IMR-90 (cell line): Measurements from ENCODE around the gene CARD14. TPM values are rescaled to one million over a fixed set of nuclear protein-coding genes. Genes with fewer than 3 reads are reported as not detected.

ENCODE experiments used
- ATAC-seq: fragments of 200-7000 bp; cut with Tn5 transposase; 2 replicates; pipeline ENCODE4 v1.9.1; 2020; ENCODE audit warnings: low read depth, mild to moderate bottlenecking, moderate library complexity
- BruUV-seq: library from RNA; stranded (reverse); fragments of 400-500 nt; replicated peaks from 2 replicates; lab custom pipeline; 2021; lab: Mats Ljungman, UMichigan
- CTCF ChIA-PET: fragments of 300-600 bp; formaldehyde crosslinking; extraction: SDS; loops from one replicate; lab custom pipeline; 2021; ENCODE audit warnings: antibody characterized with exemption; lab: Yijun Ruan, JAX
- POLR2A ChIA-PET: fragments of 300-600 bp; sonication (Branson Sonifier 250); formaldehyde crosslinking; loops from one replicate; lab custom pipeline; 2022; ENCODE audit warnings: antibody characterized with exemption; ENCODE audit not compliant: unreplicated experiment; lab: Charles Lee
- DNase-seq: peaks from one replicate; pipeline ENCODE4 v3.0.0; 2013
- H2AFZ ChIP-seq: replicated peaks from 2 replicates; pipeline ENCODE3; 2013; ENCODE audit warnings: low read length, mild to moderate bottlenecking; ENCODE audit not compliant: poor library complexity
- H2AK5ac ChIP-seq: 2 replicates; pipeline ENCODE4 v1.6.1; 2013; ENCODE audit warnings: low read depth, low read length, inconsistent platforms
- H2AK9ac ChIP-seq: replicated peaks from 2 replicates; pipeline ENCODE3; 2013; ENCODE audit warnings: mild to moderate bottlenecking, low read depth, low read length, moderate library complexity; ENCODE audit not compliant: poor library complexity
- H2BK120ac ChIP-seq: 2 replicates; pipeline ENCODE4 v1.6.1; 2013; ENCODE audit warnings: low read depth, low read length, inconsistent platforms
- H2BK15ac ChIP-seq: 3 replicates; pipeline ENCODE4 v1.6.1; 2013; ENCODE audit warnings: low read depth, low read length, inconsistent platforms
- H2BK20ac ChIP-seq: 2 replicates; pipeline ENCODE4 v1.6.1; 2013; ENCODE audit warnings: low read depth, mild to moderate bottlenecking, inconsistent platforms, low read length, moderate library complexity
- H2BK5ac ChIP-seq: 2 replicates; pipeline ENCODE4 v1.6.1; 2013; ENCODE audit warnings: mild to moderate bottlenecking, low read depth, low read length, inconsistent platforms; ENCODE audit not compliant: poor library complexity, severe bottlenecking
- H3K14ac ChIP-seq: replicated peaks from 2 replicates; pipeline ENCODE4 v1.6.1; 2013; ENCODE audit warnings: low read depth, low read length, inconsistent platforms
- H3K18ac ChIP-seq: 2 replicates; pipeline ENCODE4 v1.6.1; 2013; ENCODE audit warnings: low read depth, low read length, control low read depth
- H3K23ac ChIP-seq: 2 replicates; pipeline ENCODE4 v1.6.1; 2013; ENCODE audit warnings: low read depth, low read length, inconsistent platforms
- H3K27ac ChIP-seq: 2 replicates; pipeline ENCODE4 v1.5.1; 2013; ENCODE audit warnings: mild to moderate bottlenecking, control low read depth, low read length; ENCODE audit not compliant: insufficient read depth
- H3K27me3 ChIP-seq: 2 replicates; pipeline ENCODE4 v1.6.1; 2013; ENCODE audit warnings: low read length; ENCODE audit not compliant: control insufficient read depth, insufficient read depth
- H3K36me3 ChIP-seq: 2 replicates; pipeline ENCODE4 v1.6.1; 2013; ENCODE audit warnings: low read length, mixed read lengths; ENCODE audit not compliant: control insufficient read depth, insufficient read depth
- H3K4ac ChIP-seq: 2 replicates; pipeline ENCODE4 v1.6.1; 2013; ENCODE audit warnings: low read depth, low read length, inconsistent platforms
- H3K4me1 ChIP-seq: 2 replicates; pipeline ENCODE4 v1.6.1; 2013; ENCODE audit warnings: low read length, mixed read lengths; ENCODE audit not compliant: control insufficient read depth, insufficient read depth
- H3K4me2 ChIP-seq: 2 replicates; pipeline ENCODE4 v1.6.1; 2013; ENCODE audit warnings: low read depth, mild to moderate bottlenecking, control low read depth, low read length, moderate library complexity
- H3K4me3 ChIP-seq: 2 replicates; pipeline ENCODE4 v1.5.1; 2013; ENCODE audit warnings: low read depth, mild to moderate bottlenecking, control low read depth, low read length, moderate library complexity; ENCODE audit not compliant: insufficient read depth
- H3K56ac ChIP-seq: 2 replicates; pipeline ENCODE4 v1.6.1; 2013; ENCODE audit warnings: low read length, inconsistent platforms; ENCODE audit not compliant: insufficient read depth; ENCODE audit errors: extremely low read depth
- H3K79me1 ChIP-seq, 2 experiments: 2 replicates each; pipeline ENCODE4 v1.6.1; 2013; ENCODE audit warnings: low read length in 2 of 2, inconsistent platforms in 1 of 2, low read depth in 1 of 2
- H3K9ac ChIP-seq: 2 replicates; pipeline ENCODE4 v1.6.1; 2013; ENCODE audit warnings: low read depth, low read length, control low read depth
- H3K9me1 ChIP-seq: 2 replicates; pipeline ENCODE4 v1.6.1; 2013; ENCODE audit warnings: low read length, inconsistent platforms; ENCODE audit not compliant: insufficient read depth
- H3K9me3 ChIP-seq: 2 replicates; pipeline ENCODE4 v1.6.1; 2013; ENCODE audit warnings: low read length; ENCODE audit not compliant: control insufficient read depth, insufficient read depth
- H4K20me1 ChIP-seq: 2 replicates; pipeline ENCODE4 v1.6.1; 2013; ENCODE audit warnings: low read length, inconsistent platforms; ENCODE audit not compliant: insufficient read depth
- H4K5ac ChIP-seq: 2 replicates; pipeline ENCODE4 v1.6.1; 2013; ENCODE audit warnings: mild to moderate bottlenecking, low read depth, low read length, control low read depth
- H4K8ac ChIP-seq, 2 experiments: 2 replicates each; pipeline ENCODE4 v1.6.1; 2013; ENCODE audit warnings: low read depth in 2 of 2, low read length in 2 of 2, control low read depth in 1 of 2, inconsistent platforms in 1 of 2
- H4K91ac ChIP-seq: 2 replicates; pipeline ENCODE4 v1.6.1; 2013; ENCODE audit warnings: low read depth, low read length, inconsistent platforms; ENCODE audit not compliant: insufficient read depth
- BHLHE40 ChIP-seq: fragments of 150-350 bp; IDR thresholded peaks from 2 replicates; pipeline ENCODE4 v1.6.1; 2016; ENCODE audit warnings: mild to moderate bottlenecking, low read depth, low read length
- CEBPB ChIP-seq: IDR thresholded peaks from 2 replicates; pipeline ENCODE4 v1.6.1; 2012; ENCODE audit warnings: low read depth, low read length, improper control_type of control experiment
- CHD1 ChIP-seq: IDR thresholded peaks from 2 replicates; pipeline ENCODE4 v1.6.1; 2012; ENCODE audit warnings: low read depth, low read length, improper control_type of control experiment
- CTCF ChIP-seq: conservative IDR thresholded peaks from 2 replicates; pipeline ENCODE4 v1.5.1; 2012; ENCODE audit warnings: mild to moderate bottlenecking, low read depth, low read length, improper control_type of control experiment
- ELK1 ChIP-seq: fragments of 150-350 bp; IDR thresholded peaks from 2 replicates; pipeline ENCODE4 v1.6.1; 2016; ENCODE audit warnings: low read depth, mild to moderate bottlenecking, low read length, moderate library complexity, borderline replicate concordance
- FOS ChIP-seq: fragments of 150-350 bp; IDR thresholded peaks from 2 replicates; pipeline ENCODE4 v1.6.1; 2016; ENCODE audit warnings: low read depth, low read length
- MAFK ChIP-seq: IDR thresholded peaks from 2 replicates; pipeline ENCODE4 v1.6.1; 2012; ENCODE audit warnings: low read depth, low read length, improper control_type of control experiment
- MAZ ChIP-seq: IDR thresholded peaks from 2 replicates; pipeline ENCODE4 v1.6.1; 2012; ENCODE audit warnings: low read depth, mild to moderate bottlenecking, low read length, improper control_type of control experiment, moderate library complexity, borderline replicate concordance
- MXI1 ChIP-seq: IDR thresholded peaks from 2 replicates; pipeline ENCODE4 v1.6.1; 2012; ENCODE audit warnings: low read depth, mild to moderate bottlenecking, low read length, moderate library complexity, borderline replicate concordance
- NFE2L2 ChIP-seq: fragments of 150-350 bp; IDR thresholded peaks from 2 replicates; pipeline ENCODE4 v1.6.1; 2016; ENCODE audit warnings: low read depth, mild to moderate bottlenecking, low read length
- POLR2A ChIP-seq: IDR thresholded peaks from 2 replicates; pipeline ENCODE4 v1.6.1; 2012; ENCODE audit warnings: mild to moderate bottlenecking, low read depth, low read length
- RAD21 ChIP-seq: IDR thresholded peaks from 2 replicates; pipeline ENCODE4 v1.6.1; 2012; ENCODE audit warnings: low read length, improper control_type of control experiment
- RCOR1 ChIP-seq: IDR thresholded peaks from 2 replicates; pipeline ENCODE4 v1.6.1; 2012; ENCODE audit warnings: mild to moderate bottlenecking, low read length, improper control_type of control experiment; ENCODE audit not compliant: insufficient replicate concordance
- RFX5 ChIP-seq: IDR thresholded peaks from 2 replicates; pipeline ENCODE4 v1.8.0; 2012; ENCODE audit warnings: low read depth, mild to moderate bottlenecking, low read length, moderate library complexity
- SMC3 ChIP-seq: fragments of 150-350 bp; IDR thresholded peaks from 2 replicates; pipeline ENCODE4 v1.6.1; 2016; ENCODE audit warnings: low read depth, mild to moderate bottlenecking, antibody characterized with exemption, low read length, moderate library complexity
- USF2 ChIP-seq: fragments of 150-350 bp; IDR thresholded peaks from 2 replicates; pipeline ENCODE4 v1.6.1; 2017; ENCODE audit warnings: mild to moderate bottlenecking, antibody characterized with exemption, low read length, low read depth
- WGBS, 2 experiments: methylation state at CpG; one replicate each; pipeline versions ENCODE4 v1.1.5 to v1.1.7; 2013; ENCODE audit warnings: missing lambda C conversion rate in 2 of 2; ENCODE audit not compliant: insufficient read length in 1 of 2; ENCODE audit errors: extremely low coverage in 2 of 2; 5-methylcytosine and 5-hydroxymethylcytosine counted together
- dilution Hi-C: fragments of 300-500 bp; cut with HindIII; formaldehyde crosslinking; loops from one replicate; pipeline ENCODE4 v1.14.3; 2018; ENCODE audit warnings: low sequenced_read_pairs; ENCODE audit not compliant: unreplicated experiment
- in situ Hi-C: fragments of 300-500 bp; cut with MboI; formaldehyde crosslinking; loops from 3 replicates; pipeline ENCODE4 v1.14.3; 2019; ENCODE audit warnings: low sequenced_read_pairs, inconsistent platforms, mixed read lengths
- intact Hi-C: fragments of 100-400 bp; cut with micrococcal nuclease; formaldehyde crosslinking; loops from 2 replicates; pipeline ENCODE4 v1.10.0; 2022
- polyA plus RNA-seq, 3 experiments: library from polyadenylated mRNA; depleted of rRNA; stranded (reverse); fragments of >200 nt; gene quantifications; 2 replicates each; pipeline ENCODE4 v1.2.3, GENCODE V29; 2012; ENCODE audit warnings: low replicate concordance in 1 of 3
- total RNA-seq: library from RNA; depleted of rRNA; stranded (reverse); fragments of >200 nt; gene quantifications from 2 replicates; pipeline ENCODE4 v1.2.3, GENCODE V29; 2012

CARD14 gene
- total and polyA plus RNA-seq, 2 of the 4 experiments (the other 2 are of a cell fraction): not detected

DNA sequence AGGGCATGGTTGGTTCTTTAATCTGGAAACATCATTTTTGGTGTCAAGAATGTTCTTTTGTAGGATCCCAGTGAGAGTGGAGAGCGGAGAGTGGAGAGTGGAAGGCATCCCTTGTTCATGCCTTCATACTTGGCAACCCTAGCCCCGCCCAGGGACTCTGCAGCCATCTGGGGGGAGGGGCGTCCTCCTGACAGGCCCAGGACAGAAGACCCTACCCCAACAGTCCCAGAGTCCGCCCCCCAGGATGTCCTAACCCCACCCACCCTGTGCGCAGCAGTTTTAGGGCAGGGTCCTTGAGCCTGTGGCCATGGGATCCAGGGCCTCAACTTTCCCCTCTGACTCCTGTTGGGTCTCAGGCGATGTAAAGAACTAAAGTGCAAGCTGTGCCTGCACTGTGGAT lies 54.9 kb downstream of the CARD14 start:
- Histone ChIP-seq H3K9me1 (peaks cover 7% of the 10 kb centered on the region), H3K56ac (no peak overlapping the region), H2BK15ac (no peak overlapping the region), H4K20me1 (no peaks in the 10 kb centered on the region), H3K23ac (no peak overlapping the region), H3K9ac (no peak overlapping the region), H4K8ac (no peak overlapping the region), H3K36me3 (peaks cover 27% of the 10 kb centered on the region), H2AFZ (no peak overlapping the region), H4K91ac (no peak overlapping the region), H3K4me2 (no peak overlapping the region), H3K27ac (no peak overlapping the region), H3K79me1 (peaks cover 0 to 34% of the 10 kb centered on the region in 2 experiments; a peak in 3 of 4 replicates), H3K27me3 (no peaks in the 10 kb centered on the region), H3K4ac (no peak overlapping the region), H2AK5ac (no peak overlapping the region), H4K5ac (no peak overlapping the region), H2BK20ac (no peak overlapping the region), H3K9me3 (no peaks in the 10 kb centered on the region), H3K14ac (no peak overlapping the region), H3K4me3 (no peak overlapping the region), H2BK5ac (no peak overlapping the region), H2BK120ac (no peak overlapping the region), H3K4me1 (peaks cover 3% of the 10 kb centered on the region; the same call in 1 of the 2 replicates), H3K18ac (no peak overlapping the region), H2AK9ac (no peak overlapping the region)
- ChIA-PET POLR2A (no interaction called here), CTCF (no interaction called here)
- DNase-seq: no peak
- dilution Hi-C loops: no loop called here
- 100% methylated on average over 1 of the region's 6 CpGs; no CpG with 5 or more reads in 1 of the 2 experiments for WGBS, 2 experiments
- ATAC-seq: no peak
- TF ChIP-seq NFE2L2 (no peak), FOS (no peak), SMC3 (no peak), POLR2A (no peak), RCOR1 (no peak), RFX5 (no peak), CTCF (no peak), USF2 (no peak), RAD21 (no peak), MAZ (no peak), MXI1 (no peak), BHLHE40 (no peak), CEBPB (no peak), MAFK (no peak), CHD1 (no peak), ELK1 (no peak)
- intact Hi-C loops: loop anchor here (5.0 kb wide), 1 partner anchor 38 kb away; the partner anchor contains the start of gene RNF213
- in situ Hi-C loops: no loop called here
- BruUV-seq: no TSS peak
